HepG2 (cell line): Measurements from ENCODE around the gene MOAP1. TPM values are rescaled to one million over a fixed set of nuclear protein-coding genes. Genes with fewer than 3 reads are reported as not detected.

Experiments
- CTCF ChIP-seq: sonication (generic); formaldehyde crosslinking; IDR thresholded peaks from 2 replicates; pipeline ENCODE4 v1.5.0; 2020; ENCODE audit warnings: mild to moderate bottlenecking, missing genetic modification reagents, moderate library complexity
- EZH2 ChIP-seq: conservative IDR thresholded peaks from 2 replicates; pipeline ENCODE4 v1.6.1; 2012; ENCODE audit warnings: mild to moderate bottlenecking, low read depth, low read length, moderate library complexity
- KDM2A ChIP-seq: sonication (generic); formaldehyde crosslinking; IDR thresholded peaks from 2 replicates; pipeline ENCODE4 v1.4.0; 2020; ENCODE audit warnings: low read depth, missing genetic modification reagents, borderline replicate concordance
- MXD3 ChIP-seq: IDR thresholded peaks from 2 replicates; pipeline ENCODE4 v1.6.1; 2016; ENCODE audit warnings: mild to moderate bottlenecking, missing biosample characterization, missing genetic modification reagents
- PAX8 ChIP-seq: sonication (generic); formaldehyde crosslinking; IDR thresholded peaks from 2 replicates; pipeline ENCODE4 v1.8.0; 2022; ENCODE audit warnings: mild to moderate bottlenecking, missing genetic modification reagents, borderline replicate concordance
- RARG ChIP-seq: sonication (generic); formaldehyde crosslinking; IDR thresholded peaks from 2 replicates; pipeline ENCODE4 v1.4.0; 2020; ENCODE audit warnings: low read depth, mild to moderate bottlenecking, missing genetic modification reagents
- RFX3 ChIP-seq: IDR thresholded peaks from 2 replicates; pipeline ENCODE4 v1.6.1; 2016; ENCODE audit warnings: missing biosample characterization, missing genetic modification reagents
- SALL1 ChIP-seq: sonication (generic); formaldehyde crosslinking; IDR thresholded peaks from 2 replicates; pipeline ENCODE4 v1.8.0; 2022; ENCODE audit warnings: mild to moderate bottlenecking, missing genetic modification reagents
- SMC3 ChIP-seq: IDR thresholded peaks from 2 replicates; pipeline ENCODE4 v1.6.1; 2011; ENCODE audit warnings: low read length, improper control_type of control experiment
- SRF ChIP-seq: IDR thresholded peaks from 2 replicates; pipeline ENCODE4 v1.6.1; 2011; ENCODE audit warnings: mild to moderate bottlenecking, low read depth, low read length, moderate library complexity
- STAG1 ChIP-seq: sonication (generic); formaldehyde crosslinking; IDR thresholded peaks from 2 replicates; pipeline ENCODE4 v1.4.0; 2020; ENCODE audit warnings: missing genetic modification reagents
- TERF1 ChIP-seq: sonication (generic); formaldehyde crosslinking; IDR thresholded peaks from 2 replicates; pipeline ENCODE4 v1.8.0; 2022; ENCODE audit warnings: mild to moderate bottlenecking, missing genetic modification reagents, moderate library complexity
- TFDP2 ChIP-seq: sonication (generic); formaldehyde crosslinking; IDR thresholded peaks from 2 replicates; pipeline ENCODE4 v1.4.0; 2020; ENCODE audit warnings: missing genetic modification reagents
- ZBTB14 ChIP-seq: sonication (generic); formaldehyde crosslinking; IDR thresholded peaks from 2 replicates; pipeline ENCODE4 v1.4.0; 2020; ENCODE audit warnings: missing genetic modification reagents
- ZFP36L2 ChIP-seq: sonication (generic); formaldehyde crosslinking; IDR thresholded peaks from 2 replicates; pipeline ENCODE4 v1.4.0; 2020; ENCODE audit warnings: missing genetic modification reagents
- ZMAT5 ChIP-seq: sonication (generic); formaldehyde crosslinking; IDR thresholded peaks from 2 replicates; pipeline ENCODE4 v1.5.0; 2020; ENCODE audit warnings: mild to moderate bottlenecking, low read depth, missing genetic modification reagents, borderline replicate concordance
- ZNF251 ChIP-seq: sonication (generic); formaldehyde crosslinking; IDR thresholded peaks from 2 replicates; pipeline ENCODE4 v1.9.0; 2021; ENCODE audit warnings: mild to moderate bottlenecking, missing genetic modification reagents
- ZNF281 ChIP-seq: sonication (generic); formaldehyde crosslinking; IDR thresholded peaks from 2 replicates; pipeline ENCODE4 v1.4.0; 2020; ENCODE audit warnings: missing genetic modification reagents, borderline replicate concordance
- ZNF501 ChIP-seq: sonication (generic); formaldehyde crosslinking; IDR thresholded peaks from 2 replicates; pipeline ENCODE4 v1.5.1; 2020; ENCODE audit warnings: mild to moderate bottlenecking, moderate library complexity, missing genetic modification reagents
- ZNF614 ChIP-seq: IDR thresholded peaks from 2 replicates; pipeline ENCODE4 v1.6.1; 2018; ENCODE audit warnings: missing biosample characterization, missing genetic modification reagents, inconsistent platforms, borderline replicate concordance
- ZNF792 ChIP-seq: IDR thresholded peaks from 2 replicates; pipeline ENCODE4 v1.6.1; 2016
- polyA plus RNA-seq, 8 experiments: library from polyadenylated mRNA; depleted of rRNA in 3 of 8; stranded (reverse) in 7 of 8; unstranded in 1 of 8; fragments of >200 nt; fragmentation: Illumina TruSeq in 4 of 8; extraction: Trizol in 4 of 8; gene quantifications; 2 replicates each; pipeline versions ENCODE4 v1.2.1 to v1.2.3, GENCODE V29; 2011 to 2016; ENCODE audit warnings: low read depth in 4 of 8, missing spikeins in 1 of 8, mixed read lengths in 1 of 8; ENCODE audit not compliant: insufficient read depth in 1 of 8
- total RNA-seq, 5 experiments: library from RNA; depleted of rRNA; stranded (reverse); fragments of >200 nt; fragmentation: Illumina TruSeq; extraction: Trizol; gene quantifications; 2 replicates each; pipeline ENCODE4 v1.2.3, GENCODE V29; 2016; ENCODE audit warnings: low read depth in 1 of 5

MOAP1 gene
- total and polyA plus RNA-seq, 2 of the 13 experiments (the other 11 are each of a cell fraction or from before 2014, with no cell fraction given), result 14.6 to 47.0 TPM

GRCh38 chr14:93160353-93160801, 24.3 kb downstream of the MOAP1 start (continued):
- TF ChIP-seq RARG (CRISPR knock-in tag) (no peak), ZNF281 (peak; percentile 75; the same call in 1 of the 2 replicates), PAX8 (CRISPR knock-in tag) (no peak), SMC3 (peak; percentile 16; the same call in 1 of the 2 replicates), SRF (no peak), EZH2 (no peak), RFX3 (CRISPR knock-in tag) (no peak), CTCF (CRISPR knock-in tag) (peak; percentile 74), ZNF614 (CRISPR knock-in tag) (peak; percentile 27; the same call in 1 of the 2 replicates), ZNF792 (CRISPR knock-in tag) (no peak), ZBTB14 (CRISPR knock-in tag) (no peak), SALL1 (CRISPR knock-in tag) (peak; percentile 35; the same call in 1 of the 2 replicates), ZMAT5 (no peak), MXD3 (CRISPR knock-in tag) (no peak), ZNF251 (CRISPR knock-in tag) (no peak), KDM2A (CRISPR knock-in tag) (no peak), TERF1 (CRISPR knock-in tag) (no peak), STAG1 (CRISPR knock-in tag) (peak; percentile 66), TFDP2 (peak; percentile 62), ZFP36L2 (CRISPR knock-in tag) (no peak), ZNF501 (CRISPR knock-in tag) (0 out of 2 replicates have a peak, but pooled peaks have one; percentile 16)
